GM11168 (cell line): Measurements from ENCODE around the gene MAPK1.

ENCODE experiments used
- in situ Hi-C: fragments of 300-500 bp; cut with MboI; formaldehyde crosslinking; loops from one replicate; pipeline ENCODE4 v1.12.0; 2022; ENCODE audit warnings: low sequenced_read_pairs; ENCODE audit not compliant: unreplicated experiment

MAPK1 gene

GRCh38 chr22:21710156-21710555 is 157.3 kb downstream of the MAPK1 start:
- in situ Hi-C loops: no loop called here

DNA sequence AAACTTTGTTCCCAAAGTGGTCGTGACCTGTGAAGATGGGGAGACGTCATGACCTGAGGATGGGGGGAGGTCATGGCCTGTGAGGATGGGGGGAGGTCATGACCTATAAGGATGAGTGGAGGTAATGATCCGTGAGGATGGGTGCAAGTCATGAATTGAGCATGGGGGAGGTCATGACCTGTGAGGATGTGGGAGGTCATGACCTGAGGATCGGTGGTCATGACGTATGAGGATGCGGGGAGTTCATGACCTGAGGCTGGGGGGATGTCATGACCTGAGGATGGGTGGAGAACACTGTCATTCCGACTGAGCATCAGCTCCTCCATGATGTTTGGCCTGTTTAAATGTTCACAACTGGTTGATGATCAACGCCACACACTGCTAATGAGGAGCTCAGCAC is 157.8 kb downstream of the MAPK1 start:
- in situ Hi-C loops: no loop called here

- in situ Hi-C loops: no loop called here
These were observed 158.5 kb downstream of the MAPK1 start for GRCh38 chr22:21708960-21709359.

- in situ Hi-C loops: no loop called here
These were observed 159.8 kb downstream of the MAPK1 start for GRCh38 chr22:21707677-21708076.
